Measurements from ENCODE around the gene MEX3C.

GRCh38 chr18:51194604-51195003 lies 2.9 kb downstream of the MEX3C start:
- TF ChIP-seq CTCF (IDR thresholded peaks at IDR 0.05; ENCODE audit: low read length), result no peak
- TF ChIP-seq EZH2 (IDR thresholded peaks at IDR 0.05; ENCODE audit: borderline replicate concordance, low read length), result no peak

All from OCI-LY1 (cell line).